ENCODE results near the gene CNPY4.

GRCh38 chr7:100102950-100103840 lies 16.2 kb upstream of the CNPY4 start:
- no peak for TF ChIP-seq CTCF (IDR thresholded peaks at IDR 0.05; ENCODE audit: extremely low read depth in 1 of 2, insufficient read depth in 1 of 2, low read depth in 1 of 2, low read length in 2 of 2)
- no peak for TF ChIP-seq MYC (IDR thresholded peaks at IDR 0.05; ENCODE audit: low read depth, low read length)
- TF ChIP-seq POLR2A (IDR thresholded peaks at IDR 0.05; ENCODE audit: low read depth, low read length) = no peak
- no peak for TF ChIP-seq EZH2 (IDR thresholded peaks at IDR 0.05; ENCODE audit: borderline replicate concordance, low read depth, low read length, severe bottlenecking)
- TF ChIP-seq POLR2AphosphoS5 (IDR thresholded peaks at IDR 0.05; ENCODE audit: insufficient read depth, low read depth, low read length) = no peak
- TF ChIP-seq FOS (IDR thresholded peaks at IDR 0.05; ENCODE audit: borderline replicate concordance, insufficient read depth, low read length) = no peak
